Choroid plexus epithelial cell (primary cell): ENCODE data around the gene APEH.

Experiments used
- DNase-seq: peaks from one replicate; pipeline ENCODE4 v3.0.0-alpha.2; 2010; ENCODE audit warnings: low read depth
- H3K4me3 ChIP-seq: 2 replicates; pipeline ENCODE4 v1.5.1; 2011; ENCODE audit warnings: low read depth, mild to moderate bottlenecking, control low read depth, low read length, moderate library complexity
- TF ChIP-seq, protein P1 (sequence below): conservative IDR thresholded peaks from 2 replicates; pipeline ENCODE4 v1.5.1; 2011; ENCODE audit warnings: low read depth, mild to moderate bottlenecking, control low read depth, inconsistent platforms, low read length, moderate library complexity

The APEH gene

DNA sequence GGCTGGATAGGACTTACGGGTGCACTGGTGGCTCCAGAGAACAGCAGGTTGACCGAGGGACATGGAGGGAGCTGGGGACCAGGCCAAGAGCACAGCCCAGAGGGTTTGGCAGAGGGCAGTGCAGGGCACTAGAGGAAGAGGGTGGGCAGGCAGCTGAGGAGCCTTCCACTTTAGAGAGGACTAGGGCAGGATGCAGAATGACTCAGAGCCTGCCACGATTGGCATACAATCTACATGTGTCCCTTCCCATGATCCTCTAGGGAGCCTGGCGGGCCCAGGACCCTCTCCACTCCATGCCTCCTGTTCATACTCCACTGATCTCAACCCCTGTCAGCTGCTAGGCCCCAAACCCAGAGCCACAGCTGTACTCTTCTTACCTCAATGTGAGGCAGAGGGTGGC lies 14.4 kb upstream of the APEH start:
- DNase-seq = no peak
- H3K4me3 ChIP-seq = no peak overlapping the region
- TF ChIP-seq, protein P1, sequence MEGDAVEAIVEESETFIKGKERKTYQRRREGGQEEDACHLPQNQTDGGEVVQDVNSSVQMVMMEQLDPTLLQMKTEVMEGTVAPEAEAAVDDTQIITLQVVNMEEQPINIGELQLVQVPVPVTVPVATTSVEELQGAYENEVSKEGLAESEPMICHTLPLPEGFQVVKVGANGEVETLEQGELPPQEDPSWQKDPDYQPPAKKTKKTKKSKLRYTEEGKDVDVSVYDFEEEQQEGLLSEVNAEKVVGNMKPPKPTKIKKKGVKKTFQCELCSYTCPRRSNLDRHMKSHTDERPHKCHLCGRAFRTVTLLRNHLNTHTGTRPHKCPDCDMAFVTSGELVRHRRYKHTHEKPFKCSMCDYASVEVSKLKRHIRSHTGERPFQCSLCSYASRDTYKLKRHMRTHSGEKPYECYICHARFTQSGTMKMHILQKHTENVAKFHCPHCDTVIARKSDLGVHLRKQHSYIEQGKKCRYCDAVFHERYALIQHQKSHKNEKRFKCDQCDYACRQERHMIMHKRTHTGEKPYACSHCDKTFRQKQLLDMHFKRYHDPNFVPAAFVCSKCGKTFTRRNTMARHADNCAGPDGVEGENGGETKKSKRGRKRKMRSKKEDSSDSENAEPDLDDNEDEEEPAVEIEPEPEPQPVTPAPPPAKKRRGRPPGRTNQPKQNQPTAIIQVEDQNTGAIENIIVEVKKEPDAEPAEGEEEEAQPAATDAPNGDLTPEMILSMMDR = no peak

DNA sequence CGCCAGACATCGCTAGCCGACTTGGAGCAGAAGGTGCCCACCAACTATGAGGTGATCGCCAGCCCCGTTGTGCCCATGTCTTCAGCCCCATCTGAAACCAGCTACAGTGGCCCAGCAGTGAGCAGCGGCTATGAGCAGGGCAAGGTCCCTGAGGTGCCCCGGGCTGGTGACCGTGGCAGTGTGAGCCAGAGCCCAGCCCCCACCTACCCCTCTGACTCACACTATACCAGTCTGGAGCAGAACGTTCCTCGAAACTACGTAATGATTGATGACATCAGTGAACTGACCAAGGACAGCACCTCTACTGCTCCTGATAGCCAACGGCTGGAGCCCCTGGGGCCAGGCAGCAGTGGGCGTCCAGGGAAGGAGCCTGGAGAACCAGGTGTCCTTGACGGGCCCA lies 12.9 kb upstream of the APEH start:
- H3K4me3 ChIP-seq = no peak overlapping the region
- no peak for DNase-seq
- TF ChIP-seq, protein P1 = no peak

DNA sequence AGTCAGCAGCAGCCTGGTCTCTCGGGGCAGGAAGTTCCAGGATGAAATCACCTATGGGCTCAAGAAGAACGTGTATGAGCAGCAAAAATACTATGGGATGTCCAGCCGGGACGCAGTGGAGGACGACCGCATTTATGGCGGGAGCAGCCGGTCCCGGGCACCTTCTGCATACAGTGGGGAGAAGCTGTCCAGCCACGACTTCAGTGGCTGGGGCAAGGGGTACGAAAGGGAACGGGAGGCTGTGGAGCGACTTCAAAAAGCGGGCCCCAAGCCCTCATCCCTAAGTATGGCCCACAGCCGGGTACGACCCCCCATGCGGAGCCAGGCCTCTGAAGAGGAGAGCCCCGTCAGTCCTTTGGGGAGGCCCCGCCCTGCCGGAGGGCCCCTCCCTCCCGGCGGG lies 12.1 kb upstream of the APEH start:
- DNase-seq = no peak
- H3K4me3 ChIP-seq = no peak overlapping the region
- TF ChIP-seq, protein P1 = no peak

DNA sequence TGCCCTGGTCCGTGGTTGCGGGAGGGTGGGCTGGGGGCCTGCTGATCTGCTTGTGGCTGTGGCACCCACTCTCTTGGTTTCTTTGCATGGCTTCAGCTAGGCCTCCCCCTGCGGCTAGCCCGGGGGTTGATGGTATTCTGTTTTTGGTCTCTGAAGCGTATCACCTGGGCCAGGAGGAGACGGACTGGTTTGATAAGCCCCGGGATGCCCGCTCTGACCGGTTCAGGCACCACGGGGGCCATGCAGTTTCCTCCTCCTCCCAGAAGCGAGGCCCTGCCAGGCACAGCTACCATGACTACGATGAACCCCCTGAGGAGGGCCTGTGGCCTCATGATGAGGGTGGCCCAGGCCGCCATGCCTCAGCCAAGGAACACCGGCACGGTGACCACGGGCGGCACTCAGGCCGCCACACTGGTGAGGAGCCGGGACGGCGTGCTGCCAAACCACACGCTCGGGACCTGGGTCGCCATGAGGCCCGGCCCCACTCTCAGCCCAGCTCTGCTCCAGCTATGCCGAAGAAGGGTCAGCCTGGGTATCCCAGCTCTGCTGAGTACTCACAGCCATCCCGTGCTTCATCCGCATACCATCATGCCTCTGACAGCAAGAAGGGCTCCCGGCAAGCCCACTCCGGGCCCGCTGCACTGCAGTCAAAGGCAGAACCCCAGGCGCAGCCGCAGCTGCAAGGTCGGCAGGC lies 11.3 kb upstream of the APEH start:
- DNase-seq = no peak
- no peak overlapping the region for H3K4me3 ChIP-seq
- TF ChIP-seq, protein P1 = no peak

DNA sequence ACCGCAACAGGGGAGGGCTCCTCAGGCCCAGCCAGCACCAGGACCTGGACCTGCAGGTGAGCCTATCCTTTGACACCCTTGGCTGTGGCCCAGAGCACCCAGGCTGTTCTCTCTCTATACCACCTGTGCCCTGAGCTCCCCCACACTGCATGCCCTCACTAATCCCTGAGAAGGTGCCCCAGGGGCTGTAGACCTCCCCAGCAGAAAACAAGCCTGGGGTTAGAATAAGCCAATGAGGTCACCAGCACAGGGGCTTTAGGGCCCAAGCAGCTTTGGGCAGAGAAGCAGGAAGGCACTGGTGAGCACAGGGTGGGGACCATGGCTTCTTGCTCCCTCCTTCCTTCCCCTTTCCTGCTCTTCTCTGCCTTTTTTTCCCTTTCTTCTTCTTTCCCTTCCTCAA lies 10.3 kb upstream of the APEH start:
- DNase-seq = no peak
- no peak overlapping the region for H3K4me3 ChIP-seq
- TF ChIP-seq, protein P1 = no peak

DNA sequence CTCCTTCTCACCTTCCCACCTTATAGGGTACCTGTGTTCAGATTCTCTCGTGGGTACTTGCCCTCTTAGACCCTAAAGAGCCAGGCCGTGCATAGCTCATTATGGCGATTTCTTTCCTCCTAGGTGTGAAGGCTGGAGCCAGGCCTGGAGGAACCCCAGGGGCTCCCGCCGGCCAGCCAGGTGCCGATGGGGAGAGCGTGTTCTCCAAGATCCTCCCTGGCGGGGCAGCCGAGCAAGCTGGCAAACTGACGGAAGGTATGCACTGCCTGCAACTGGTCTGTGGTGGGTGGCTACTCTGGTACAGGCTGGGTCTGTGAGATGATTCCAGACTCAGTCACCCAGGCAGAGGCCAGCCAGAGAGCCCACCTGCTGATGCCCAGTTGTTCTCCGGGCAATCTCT lies 9.9 kb upstream of the APEH start:
- DNase-seq = no peak
- H3K4me3 ChIP-seq = no peak overlapping the region
- TF ChIP-seq, protein P1 = no peak

DNA sequence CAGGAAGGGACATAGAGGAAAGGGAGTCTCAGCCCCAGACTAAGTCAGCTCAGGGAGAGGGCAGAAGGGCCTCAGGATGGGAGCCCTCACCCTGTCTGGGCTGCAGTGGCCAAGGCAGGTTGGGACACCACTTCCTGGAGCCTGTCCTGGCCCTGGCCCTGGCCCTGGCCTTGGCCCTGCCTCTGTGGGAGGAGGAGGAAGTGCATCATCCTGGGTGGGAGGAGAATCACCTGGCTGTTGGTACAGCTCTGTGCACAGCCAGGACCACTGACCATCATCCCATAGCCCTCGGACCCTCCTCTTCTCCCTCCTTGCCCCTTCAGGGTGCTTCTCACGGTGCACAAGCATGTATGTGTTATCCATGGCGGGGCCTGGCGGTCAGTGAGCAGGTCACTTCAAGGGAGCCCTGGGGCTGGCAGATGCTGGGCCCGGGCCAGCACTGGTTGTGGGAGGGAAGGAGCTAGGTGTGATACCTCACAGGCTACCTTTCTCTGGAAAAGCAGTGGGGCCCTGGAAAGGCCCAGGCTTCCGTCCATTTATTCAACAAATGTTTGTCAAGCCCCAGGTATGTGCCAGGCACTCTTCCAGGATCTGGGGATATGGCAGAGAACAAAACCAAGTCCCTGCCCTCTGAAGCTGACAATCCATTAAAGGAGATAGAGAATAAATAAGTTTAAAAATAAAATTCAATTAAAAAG lies 8.2 kb upstream of the APEH start:
- no peak for DNase-seq
- H3K4me3 ChIP-seq = no peak overlapping the region
- TF ChIP-seq, protein P1 = no peak
